Hepatocyte (in vitro differentiated cells): ENCODE measurements around the gene RASA3.

ENCODE experiments used
- EZH2 ChIP-seq: fragments of 200-600 bp; sonication (generic); IDR thresholded peaks from 2 replicates; pipeline ENCODE4 v1.6.1; 2016; ENCODE audit warnings: antibody characterized with exemption, mild to moderate bottlenecking, borderline replicate concordance
- EZH2phosphoT487 ChIP-seq: fragments of 200-600 bp; sonication (generic); IDR thresholded peaks from one replicate; pipeline ENCODE4 v1.6.1; 2018; ENCODE audit warnings: antibody characterized with exemption, mild to moderate bottlenecking, low read depth, moderate library complexity; ENCODE audit not compliant: unreplicated experiment, severe bottlenecking
- TF ChIP-seq, protein P1 (sequence below): fragments of 200-600 bp; sonication (generic); IDR thresholded peaks from 2 replicates; pipeline ENCODE4 v1.5.1; 2016; ENCODE audit warnings: antibody characterized with exemption, mild to moderate bottlenecking; ENCODE audit not compliant: poor library complexity

DNA sequence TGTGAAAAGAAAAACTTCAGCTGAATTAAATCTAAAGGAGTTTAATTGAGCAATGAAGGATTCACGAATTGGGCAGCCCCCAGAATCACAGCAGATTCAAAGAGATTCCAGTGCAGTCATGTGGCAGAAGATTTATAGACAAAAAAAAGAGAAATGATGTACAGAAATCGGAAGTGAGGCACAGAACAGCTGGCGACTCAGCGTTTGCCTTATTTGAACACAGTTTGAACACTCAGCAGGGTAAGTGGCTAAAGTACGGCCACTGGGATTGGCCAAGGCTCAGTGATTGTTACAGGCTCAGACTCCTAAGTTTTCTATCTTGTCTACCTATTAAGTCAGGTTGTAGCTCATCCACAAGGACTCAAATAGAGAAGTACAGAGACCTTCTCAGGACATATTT is 35.0 kb upstream of the RASA3 start:
- TF ChIP-seq EZH2 (no peak), EZH2phosphoT487 (no peak)
- TF ChIP-seq, protein P1, sequence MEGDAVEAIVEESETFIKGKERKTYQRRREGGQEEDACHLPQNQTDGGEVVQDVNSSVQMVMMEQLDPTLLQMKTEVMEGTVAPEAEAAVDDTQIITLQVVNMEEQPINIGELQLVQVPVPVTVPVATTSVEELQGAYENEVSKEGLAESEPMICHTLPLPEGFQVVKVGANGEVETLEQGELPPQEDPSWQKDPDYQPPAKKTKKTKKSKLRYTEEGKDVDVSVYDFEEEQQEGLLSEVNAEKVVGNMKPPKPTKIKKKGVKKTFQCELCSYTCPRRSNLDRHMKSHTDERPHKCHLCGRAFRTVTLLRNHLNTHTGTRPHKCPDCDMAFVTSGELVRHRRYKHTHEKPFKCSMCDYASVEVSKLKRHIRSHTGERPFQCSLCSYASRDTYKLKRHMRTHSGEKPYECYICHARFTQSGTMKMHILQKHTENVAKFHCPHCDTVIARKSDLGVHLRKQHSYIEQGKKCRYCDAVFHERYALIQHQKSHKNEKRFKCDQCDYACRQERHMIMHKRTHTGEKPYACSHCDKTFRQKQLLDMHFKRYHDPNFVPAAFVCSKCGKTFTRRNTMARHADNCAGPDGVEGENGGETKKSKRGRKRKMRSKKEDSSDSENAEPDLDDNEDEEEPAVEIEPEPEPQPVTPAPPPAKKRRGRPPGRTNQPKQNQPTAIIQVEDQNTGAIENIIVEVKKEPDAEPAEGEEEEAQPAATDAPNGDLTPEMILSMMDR = no peak
